ENCODE data around the gene RDH13.

DNA sequence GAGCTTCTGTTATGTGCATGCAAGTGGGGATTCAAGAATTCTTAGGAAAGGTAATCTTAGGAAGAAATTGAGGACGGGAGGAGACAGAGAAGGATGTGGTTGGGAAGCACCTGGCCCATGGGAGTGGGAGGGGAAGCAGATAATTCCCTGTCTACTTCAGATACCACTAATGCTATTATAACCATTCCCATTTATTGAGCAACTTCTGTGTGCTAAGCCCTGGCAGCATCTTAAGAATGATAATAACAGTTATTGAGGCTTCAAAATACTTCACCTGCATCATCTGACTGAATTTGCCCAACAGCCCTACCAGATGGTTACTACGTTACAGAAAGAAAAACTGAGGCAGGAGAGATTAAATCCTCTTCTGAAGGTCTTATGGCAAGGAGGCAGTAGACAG lies 14.2 kb upstream of the RDH13 start:
- TF ChIP-seq, protein P1, sequence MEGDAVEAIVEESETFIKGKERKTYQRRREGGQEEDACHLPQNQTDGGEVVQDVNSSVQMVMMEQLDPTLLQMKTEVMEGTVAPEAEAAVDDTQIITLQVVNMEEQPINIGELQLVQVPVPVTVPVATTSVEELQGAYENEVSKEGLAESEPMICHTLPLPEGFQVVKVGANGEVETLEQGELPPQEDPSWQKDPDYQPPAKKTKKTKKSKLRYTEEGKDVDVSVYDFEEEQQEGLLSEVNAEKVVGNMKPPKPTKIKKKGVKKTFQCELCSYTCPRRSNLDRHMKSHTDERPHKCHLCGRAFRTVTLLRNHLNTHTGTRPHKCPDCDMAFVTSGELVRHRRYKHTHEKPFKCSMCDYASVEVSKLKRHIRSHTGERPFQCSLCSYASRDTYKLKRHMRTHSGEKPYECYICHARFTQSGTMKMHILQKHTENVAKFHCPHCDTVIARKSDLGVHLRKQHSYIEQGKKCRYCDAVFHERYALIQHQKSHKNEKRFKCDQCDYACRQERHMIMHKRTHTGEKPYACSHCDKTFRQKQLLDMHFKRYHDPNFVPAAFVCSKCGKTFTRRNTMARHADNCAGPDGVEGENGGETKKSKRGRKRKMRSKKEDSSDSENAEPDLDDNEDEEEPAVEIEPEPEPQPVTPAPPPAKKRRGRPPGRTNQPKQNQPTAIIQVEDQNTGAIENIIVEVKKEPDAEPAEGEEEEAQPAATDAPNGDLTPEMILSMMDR (IDR thresholded peaks at IDR 0.05 in 8 of 11, conservative IDR thresholded peaks at IDR 0.05 in 3 of 11): no peak
- TF ChIP-seq POLR2A (IDR thresholded peaks at IDR 0.05): no peak
